ENCODE data around the gene KRTAP12-3. TPM values are rescaled to one million over a fixed set of nuclear protein-coding genes. Genes with fewer than 3 reads are reported as not detected.
"Not testable (repeated sequence)": the region's sequence is repeated elsewhere in the genome, so short reads cannot be mapped to it uniquely, and the experiment has no call there.

KRTAP12-3 gene
- total RNA-seq, 1 donor from 2014 or later, result not detected

GRCh38 chr21:44684483-44684882, 26.8 kb downstream of the KRTAP12-3 start:
- peaks cover 65% of the 10 kb centered on the region for H3K27me3 Mint-ChIP-seq (ENCODE audit: low read depth)
- no peaks in the 10 kb centered on the region for H3K9me3 Mint-ChIP-seq
- peaks cover 5% of the 10 kb centered on the region for H3K4me1 Mint-ChIP-seq
- H3K4me3 Mint-ChIP-seq, result no peak overlapping the region
- no peak overlapping the region for H3K27ac Mint-ChIP-seq
- TF ChIP-seq, protein P1, sequence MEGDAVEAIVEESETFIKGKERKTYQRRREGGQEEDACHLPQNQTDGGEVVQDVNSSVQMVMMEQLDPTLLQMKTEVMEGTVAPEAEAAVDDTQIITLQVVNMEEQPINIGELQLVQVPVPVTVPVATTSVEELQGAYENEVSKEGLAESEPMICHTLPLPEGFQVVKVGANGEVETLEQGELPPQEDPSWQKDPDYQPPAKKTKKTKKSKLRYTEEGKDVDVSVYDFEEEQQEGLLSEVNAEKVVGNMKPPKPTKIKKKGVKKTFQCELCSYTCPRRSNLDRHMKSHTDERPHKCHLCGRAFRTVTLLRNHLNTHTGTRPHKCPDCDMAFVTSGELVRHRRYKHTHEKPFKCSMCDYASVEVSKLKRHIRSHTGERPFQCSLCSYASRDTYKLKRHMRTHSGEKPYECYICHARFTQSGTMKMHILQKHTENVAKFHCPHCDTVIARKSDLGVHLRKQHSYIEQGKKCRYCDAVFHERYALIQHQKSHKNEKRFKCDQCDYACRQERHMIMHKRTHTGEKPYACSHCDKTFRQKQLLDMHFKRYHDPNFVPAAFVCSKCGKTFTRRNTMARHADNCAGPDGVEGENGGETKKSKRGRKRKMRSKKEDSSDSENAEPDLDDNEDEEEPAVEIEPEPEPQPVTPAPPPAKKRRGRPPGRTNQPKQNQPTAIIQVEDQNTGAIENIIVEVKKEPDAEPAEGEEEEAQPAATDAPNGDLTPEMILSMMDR (IDR thresholded peaks at IDR 0.05; ENCODE audit: unreplicated experiment), result no peak
- DNase-seq (ENCODE audit: low spot score in 2 of 2, unreplicated experiment in 2 of 2), result peak in 1 of 2 experiments; percentile 13
- no peaks in the 10 kb centered on the region for H3K36me3 Mint-ChIP-seq

- not testable (repeated sequence) for H3K9me3 Mint-ChIP-seq; H3K27ac Mint-ChIP-seq; DNase-seq (ENCODE audit: low spot score in 2 of 2, unreplicated experiment in 2 of 2); H3K4me3 Mint-ChIP-seq; H3K36me3 Mint-ChIP-seq; H3K4me1 Mint-ChIP-seq
- H3K27me3 Mint-ChIP-seq (ENCODE audit: low read depth), result peaks cover 64% of the 10 kb centered on the region
Measured at GRCh38 chr21:44685050-44685449, 27.3 kb downstream of the KRTAP12-3 start.

- H3K27ac Mint-ChIP-seq, result no peak overlapping the region
- TF ChIP-seq, protein P1 (IDR thresholded peaks at IDR 0.05; ENCODE audit: unreplicated experiment), result no peak
- DNase-seq (ENCODE audit: low spot score in 2 of 2, unreplicated experiment in 2 of 2), result peak in 1 of 2 experiments; percentile 36
- no peaks in the 10 kb centered on the region for H3K9me3 Mint-ChIP-seq
- no peak overlapping the region for H3K4me3 Mint-ChIP-seq
- H3K4me1 Mint-ChIP-seq, result peaks cover 5% of the 10 kb centered on the region
- no peaks in the 10 kb centered on the region for H3K36me3 Mint-ChIP-seq
- peaks cover 63% of the 10 kb centered on the region for H3K27me3 Mint-ChIP-seq (ENCODE audit: low read depth)
Measured at GRCh38 chr21:44686000-44686781, 28.5 kb downstream of the KRTAP12-3 start.

- Mint-ChIP-seq H3K9me3 (no peaks in the 10 kb centered on the region), H3K36me3 (no peaks in the 10 kb centered on the region), H3K4me1 (peaks cover 5% of the 10 kb centered on the region), H3K27ac (no peak overlapping the region), H3K4me3 (no peak overlapping the region), H3K27me3 (ENCODE audit: low read depth) (peaks cover 64% of the 10 kb centered on the region)
- DNase-seq (ENCODE audit: low spot score in 2 of 2, unreplicated experiment in 2 of 2), result peak in 1 of 2 experiments; percentile 28
- TF ChIP-seq, protein P1 (IDR thresholded peaks at IDR 0.05; ENCODE audit: unreplicated experiment), result no peak
Measured at GRCh38 chr21:44686843-44687561, 29.3 kb downstream of the KRTAP12-3 start.

GRCh38 chr21:44687671-44688070, 29.9 kb downstream of the KRTAP12-3 start:
- TF ChIP-seq, protein P1 (IDR thresholded peaks at IDR 0.05; ENCODE audit: unreplicated experiment), result no peak
- Mint-ChIP-seq H3K4me1 (peaks cover 5% of the 10 kb centered on the region), H3K9me3 (peaks cover 5% of the 10 kb centered on the region), H3K4me3 (no peak overlapping the region), H3K27me3 (ENCODE audit: low read depth) (peaks cover 58% of the 10 kb centered on the region), H3K27ac (no peak overlapping the region), H3K36me3 (peaks cover 2% of the 10 kb centered on the region)
- peak in 1 of 2 experiments; percentile 10 for DNase-seq (ENCODE audit: low spot score in 2 of 2, unreplicated experiment in 2 of 2)

DNA sequence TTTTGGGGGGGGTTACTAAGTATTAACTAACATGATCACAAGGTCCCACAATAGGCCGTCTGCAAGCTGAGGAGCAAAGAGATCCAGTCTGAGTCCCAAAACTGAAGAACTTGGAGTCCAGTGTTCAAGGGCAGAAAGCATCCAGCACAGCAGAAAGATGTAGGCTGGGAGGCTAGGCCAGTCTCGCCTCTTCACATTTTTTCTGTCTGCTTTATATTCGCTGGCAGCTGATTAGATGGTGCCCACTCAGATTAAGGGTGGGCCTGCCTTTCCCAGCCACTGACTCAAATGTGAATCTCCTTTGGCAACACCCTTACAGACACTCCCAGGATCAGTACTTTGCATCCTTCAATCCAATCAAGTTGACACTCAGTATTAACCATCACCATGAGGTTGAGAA, 32.0 kb downstream of the KRTAP12-3 start:
- peaks cover 49% of the 10 kb centered on the region for H3K27me3 Mint-ChIP-seq (ENCODE audit: low read depth)
- not testable (repeated sequence) for H3K4me3 Mint-ChIP-seq, H3K27ac Mint-ChIP-seq, H3K4me1 Mint-ChIP-seq, H3K36me3 Mint-ChIP-seq
- peak in 1 of 2 experiments; percentile 13 for DNase-seq (ENCODE audit: low spot score in 2 of 2, unreplicated experiment in 2 of 2)
- peaks cover 21% of the 10 kb centered on the region for H3K9me3 Mint-ChIP-seq
